Measurements from ENCODE around the gene FAM53C.

FAM53C gene

GRCh38 chr5:138369706-138370105, 31.6 kb downstream of the FAM53C start:
- H4K20me1 ChIP-seq (ENCODE audit: insufficient read depth, low read length) = peaks cover 54% of the 10 kb centered on the region
- H3K36me3 ChIP-seq (ENCODE audit: insufficient read depth, low read length) = peaks cover 27% of the 10 kb centered on the region; the same call in 1 of the 2 replicates
- no peaks in the 10 kb centered on the region for H3K27me3 ChIP-seq (ENCODE audit: insufficient read depth, low read length, poor library complexity)
- H2AFZ ChIP-seq (ENCODE audit: low read depth, low read length) = no peak overlapping the region
- no peak overlapping the region for H3K9ac ChIP-seq (ENCODE audit: low read depth, low read length)
- peaks cover 87% of the 10 kb centered on the region for H3K79me2 ChIP-seq (ENCODE audit: insufficient read depth, low read length)
- no peak for DNase-seq
- H3K27ac ChIP-seq (ENCODE audit: low read length) = no peak overlapping the region
- ATAC-seq (ENCODE audit: insufficient read depth, low read depth) = no peak
- H3K4me1 ChIP-seq (ENCODE audit: insufficient read depth, low read length) = no peaks in the 10 kb centered on the region
- H3K9me3 ChIP-seq (ENCODE audit: insufficient read depth, low read length, severe bottlenecking) = no peaks in the 10 kb centered on the region
- TF ChIP-seq EZH2 (IDR thresholded peaks at IDR 0.05; ENCODE audit: borderline replicate concordance, low read depth, low read length, severe bottlenecking) = no peak
- no peak for TF ChIP-seq CTCF (IDR thresholded peaks at IDR 0.05; ENCODE audit: borderline replicate concordance, extremely low read depth, low read length, poor library complexity, severe bottlenecking)
- H3K4me3 ChIP-seq (ENCODE audit: low read depth in 1 of 2, low read length in 2 of 2) = no peak overlapping the region
- H3K4me2 ChIP-seq (ENCODE audit: insufficient read depth, low read length) = no peak overlapping the region

- TF ChIP-seq EZH2 (IDR thresholded peaks at IDR 0.05; ENCODE audit: borderline replicate concordance, low read depth, low read length, severe bottlenecking) (no peak), CTCF (IDR thresholded peaks at IDR 0.05; ENCODE audit: borderline replicate concordance, extremely low read depth, low read length, poor library complexity, severe bottlenecking) (no peak)
- H3K9me3 ChIP-seq (ENCODE audit: insufficient read depth, low read length, severe bottlenecking) = no peaks in the 10 kb centered on the region
- H3K79me2 ChIP-seq (ENCODE audit: insufficient read depth, low read length) = peaks cover 78% of the 10 kb centered on the region
- no peak overlapping the region for H3K27ac ChIP-seq (ENCODE audit: low read length)
- ATAC-seq (ENCODE audit: insufficient read depth, low read depth) (no peak), DNase-seq (no peak)
- H2AFZ ChIP-seq (ENCODE audit: low read depth, low read length) = no peak overlapping the region
- H4K20me1 ChIP-seq (ENCODE audit: insufficient read depth, low read length) = peaks cover 47% of the 10 kb centered on the region
- H3K4me1 ChIP-seq (ENCODE audit: insufficient read depth, low read length) = no peaks in the 10 kb centered on the region
- H3K36me3 ChIP-seq (ENCODE audit: insufficient read depth, low read length) = peaks cover 33% of the 10 kb centered on the region; the same call in 1 of the 2 replicates
- H3K9ac ChIP-seq (ENCODE audit: low read depth, low read length) = no peak overlapping the region
- no peak overlapping the region for H3K4me2 ChIP-seq (ENCODE audit: insufficient read depth, low read length)
- H3K27me3 ChIP-seq (ENCODE audit: insufficient read depth, low read length, poor library complexity) = no peaks in the 10 kb centered on the region
- no peak overlapping the region for H3K4me3 ChIP-seq (ENCODE audit: low read depth in 1 of 2, low read length in 2 of 2)
Measured at GRCh38 chr5:138370537-138370936, 32.5 kb downstream of the FAM53C start.

- no peak for ATAC-seq (ENCODE audit: insufficient read depth, low read depth)
- no peak overlapping the region for H3K4me2 ChIP-seq (ENCODE audit: insufficient read depth, low read length)
- TF ChIP-seq CTCF (IDR thresholded peaks at IDR 0.05; ENCODE audit: borderline replicate concordance, extremely low read depth, low read length, poor library complexity, severe bottlenecking) (no peak), EZH2 (IDR thresholded peaks at IDR 0.05; ENCODE audit: borderline replicate concordance, low read depth, low read length, severe bottlenecking) (no peak)
Measured at GRCh38 chr5:138371454-138371853, 33.4 kb downstream of the FAM53C start.

GRCh38 chr5:138372225-138372624, 34.2 kb downstream of the FAM53C start:
- H3K4me2 ChIP-seq (ENCODE audit: insufficient read depth, low read length) = no peak overlapping the region
- H3K4me1 ChIP-seq (ENCODE audit: insufficient read depth, low read length) = no peaks in the 10 kb centered on the region
- TF ChIP-seq EZH2 (IDR thresholded peaks at IDR 0.05; ENCODE audit: borderline replicate concordance, low read depth, low read length, severe bottlenecking) = no peak
- no peak for TF ChIP-seq CTCF (IDR thresholded peaks at IDR 0.05; ENCODE audit: borderline replicate concordance, extremely low read depth, low read length, poor library complexity, severe bottlenecking)
- H3K4me3 ChIP-seq (ENCODE audit: low read depth in 1 of 2, low read length in 2 of 2) = no peak overlapping the region
- no peaks in the 10 kb centered on the region for H3K9me3 ChIP-seq (ENCODE audit: insufficient read depth, low read length, severe bottlenecking)
- H3K27ac ChIP-seq (ENCODE audit: low read length) = no peak overlapping the region
- ATAC-seq (ENCODE audit: insufficient read depth, low read depth) (no peak), DNase-seq (no peak)
- no peak overlapping the region for H2AFZ ChIP-seq (ENCODE audit: low read depth, low read length)
- H3K9ac ChIP-seq (ENCODE audit: low read depth, low read length) = no peak overlapping the region
- H3K79me2 ChIP-seq (ENCODE audit: insufficient read depth, low read length) = peaks cover 62% of the 10 kb centered on the region
- H4K20me1 ChIP-seq (ENCODE audit: insufficient read depth, low read length) = peaks cover 36% of the 10 kb centered on the region
- no peaks in the 10 kb centered on the region for H3K27me3 ChIP-seq (ENCODE audit: insufficient read depth, low read length, poor library complexity)
- H3K36me3 ChIP-seq (ENCODE audit: insufficient read depth, low read length) = peaks cover 48% of the 10 kb centered on the region

More at GRCh38 chr5:138371454-138371853, 33.4 kb downstream of the FAM53C start:
- Histone ChIP-seq H3K27me3 (ENCODE audit: insufficient read depth, low read length, poor library complexity) (no peaks in the 10 kb centered on the region), H3K4me1 (ENCODE audit: insufficient read depth, low read length) (no peaks in the 10 kb centered on the region), H3K27ac (ENCODE audit: low read length) (no peak overlapping the region), H3K79me2 (ENCODE audit: insufficient read depth, low read length) (peaks cover 69% of the 10 kb centered on the region), H3K9ac (ENCODE audit: low read depth, low read length) (no peak overlapping the region), H3K36me3 (ENCODE audit: insufficient read depth, low read length) (peaks cover 40% of the 10 kb centered on the region), H3K9me3 (ENCODE audit: insufficient read depth, low read length, severe bottlenecking) (no peaks in the 10 kb centered on the region), H2AFZ (ENCODE audit: low read depth, low read length) (no peak overlapping the region), H3K4me3 (ENCODE audit: low read depth in 1 of 2, low read length in 2 of 2) (no peak overlapping the region), H4K20me1 (ENCODE audit: insufficient read depth, low read length) (peaks cover 43% of the 10 kb centered on the region)
- no peak for DNase-seq
